Skeletal muscle cell (primary cell): Measurements from ENCODE around the gene PLA1A.
A peak's percentile ranks its signal among the peaks of the same experiment; 100 is the strongest.
"Not testable (repeated sequence)": the region's sequence is repeated elsewhere in the genome, so short reads cannot be mapped to it uniquely, and the experiment has no call there.

Experiments
- DNase-seq: peaks from one replicate; pipeline ENCODE4 v3.0.0-alpha.2; 2010; ENCODE audit warnings: low read depth
- H3K4me3 ChIP-seq: 2 replicates; pipeline ENCODE4 v1.5.1; 2011; ENCODE audit warnings: low read depth, mild to moderate bottlenecking, control low read depth, low read length, moderate library complexity

PLA1A gene, protein sequence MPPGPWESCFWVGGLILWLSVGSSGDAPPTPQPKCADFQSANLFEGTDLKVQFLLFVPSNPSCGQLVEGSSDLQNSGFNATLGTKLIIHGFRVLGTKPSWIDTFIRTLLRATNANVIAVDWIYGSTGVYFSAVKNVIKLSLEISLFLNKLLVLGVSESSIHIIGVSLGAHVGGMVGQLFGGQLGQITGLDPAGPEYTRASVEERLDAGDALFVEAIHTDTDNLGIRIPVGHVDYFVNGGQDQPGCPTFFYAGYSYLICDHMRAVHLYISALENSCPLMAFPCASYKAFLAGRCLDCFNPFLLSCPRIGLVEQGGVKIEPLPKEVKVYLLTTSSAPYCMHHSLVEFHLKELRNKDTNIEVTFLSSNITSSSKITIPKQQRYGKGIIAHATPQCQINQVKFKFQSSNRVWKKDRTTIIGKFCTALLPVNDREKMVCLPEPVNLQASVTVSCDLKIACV

DNA sequence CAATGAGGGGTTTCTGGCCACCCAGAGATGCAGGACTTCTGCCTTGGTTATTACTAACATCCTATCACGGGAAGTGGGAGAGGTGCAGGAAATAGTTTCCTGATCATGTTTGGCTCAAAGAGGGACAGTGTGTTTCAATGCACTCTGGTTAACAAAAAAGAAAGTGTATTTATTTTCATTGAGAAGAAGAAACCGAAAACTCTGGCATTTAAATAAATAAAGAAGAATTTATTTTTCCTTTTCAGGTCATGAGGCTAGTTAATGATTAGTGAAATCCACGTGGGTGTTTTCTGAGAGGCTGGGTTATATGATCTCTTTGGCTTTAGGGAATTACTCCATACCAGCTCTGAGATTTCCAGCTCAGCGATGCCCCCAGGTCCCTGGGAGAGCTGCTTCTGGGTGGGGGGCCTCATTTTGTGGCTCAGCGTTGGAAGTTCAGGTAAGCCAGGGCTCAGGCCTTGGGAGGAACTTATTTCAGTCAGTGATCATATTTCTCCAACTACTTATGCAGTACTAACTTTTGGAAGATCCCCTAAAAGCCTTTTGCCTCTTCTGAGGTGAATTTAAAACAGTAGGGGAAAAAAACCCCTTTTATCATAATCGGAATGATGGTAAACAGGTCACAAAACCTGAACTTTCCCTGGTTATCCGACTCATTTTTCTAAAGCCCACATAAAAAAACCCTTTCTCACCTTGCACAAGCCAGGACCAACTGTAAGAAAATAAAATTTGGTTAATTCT is at the start of gene PLA1A:
Gene PLA1A (plus strand): TSS at position 338 of the 741 bp plus-strand sequence. CDS start 29 bp downstream, at position 367.
- no peak for DNase-seq
- H3K4me3 ChIP-seq, result no peak within 1 kb of the TSS

DNA sequence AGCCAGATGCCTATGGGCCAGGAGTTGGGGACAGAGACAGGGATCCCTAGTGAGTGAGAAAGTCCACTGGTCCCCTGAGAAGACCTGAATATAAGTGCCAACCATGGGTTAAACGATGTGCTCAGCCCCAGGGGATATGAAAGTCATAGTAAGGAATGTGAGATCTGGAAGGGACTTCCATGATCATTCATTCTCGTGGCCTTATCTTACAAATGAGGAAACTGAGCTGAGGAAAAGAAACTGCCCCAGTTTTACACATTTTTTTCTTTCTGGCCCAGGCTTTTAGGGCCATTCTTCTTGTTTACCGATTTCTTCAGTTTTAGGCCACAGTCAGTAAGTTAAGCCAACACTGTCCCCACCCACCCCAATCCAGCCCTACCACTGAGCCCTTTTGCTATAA is 49.3 kb upstream of the PLA1A start:
- DNase-seq, result no peak

DNA sequence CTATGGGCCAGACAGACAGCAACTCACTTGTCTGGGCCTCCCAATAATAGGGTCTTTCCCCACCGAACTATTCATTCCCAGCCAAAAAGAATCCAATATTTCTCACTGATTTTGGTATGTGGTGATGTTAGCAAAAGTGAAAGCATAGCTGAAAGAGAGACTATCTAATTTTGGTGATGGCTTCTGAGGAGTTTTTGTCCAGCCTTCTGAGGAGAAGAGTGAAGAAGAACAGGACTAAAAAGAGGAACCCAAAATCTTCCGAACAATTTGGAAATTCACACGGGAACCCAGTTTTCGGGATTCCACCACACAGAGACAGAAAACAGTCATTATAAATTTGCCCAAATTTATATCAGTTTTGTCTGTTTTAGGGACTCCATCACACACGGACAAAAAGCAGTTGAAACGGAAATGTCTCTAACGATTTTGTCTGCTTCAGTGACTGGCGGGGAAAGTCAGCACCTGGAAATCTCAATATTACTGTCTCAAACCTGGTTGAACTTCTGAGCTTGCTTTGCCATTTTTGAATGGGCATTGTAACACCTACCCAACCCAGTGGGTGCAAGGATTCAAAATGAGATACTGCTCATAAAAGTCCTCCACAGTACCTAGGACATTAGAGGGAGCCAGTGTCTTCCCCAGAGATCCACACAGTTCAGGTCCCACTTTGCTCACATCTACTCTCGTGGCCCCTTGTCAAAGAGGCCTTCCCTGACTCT is 47.3 kb upstream of the PLA1A start:
- H3K4me3 ChIP-seq, result no peak overlapping the region
- DNase-seq, result no peak

More for the DNA sequence above, 49.3 kb upstream of the PLA1A start:
- H3K4me3 ChIP-seq, result no peak overlapping the region

DNA sequence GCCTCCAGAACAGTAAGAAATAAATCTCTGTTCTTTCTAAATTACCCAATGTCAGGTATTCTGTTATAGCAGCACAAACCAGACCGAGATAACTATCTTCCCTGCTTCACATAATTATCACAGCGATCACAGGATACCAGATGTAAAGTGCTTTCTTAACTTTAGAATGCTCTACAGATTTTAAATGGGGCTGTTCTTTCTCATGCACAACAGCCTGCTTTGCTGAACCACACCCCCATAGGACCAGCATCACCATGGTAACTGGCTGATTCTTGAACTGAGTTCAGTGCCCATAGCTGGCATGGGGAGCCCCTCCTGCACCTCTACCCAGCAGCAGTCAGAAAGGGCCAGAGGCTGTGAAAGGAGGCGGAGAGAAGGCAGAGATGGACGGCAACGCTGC is 46.1 kb upstream of the PLA1A start:
- no peak for DNase-seq

DNA sequence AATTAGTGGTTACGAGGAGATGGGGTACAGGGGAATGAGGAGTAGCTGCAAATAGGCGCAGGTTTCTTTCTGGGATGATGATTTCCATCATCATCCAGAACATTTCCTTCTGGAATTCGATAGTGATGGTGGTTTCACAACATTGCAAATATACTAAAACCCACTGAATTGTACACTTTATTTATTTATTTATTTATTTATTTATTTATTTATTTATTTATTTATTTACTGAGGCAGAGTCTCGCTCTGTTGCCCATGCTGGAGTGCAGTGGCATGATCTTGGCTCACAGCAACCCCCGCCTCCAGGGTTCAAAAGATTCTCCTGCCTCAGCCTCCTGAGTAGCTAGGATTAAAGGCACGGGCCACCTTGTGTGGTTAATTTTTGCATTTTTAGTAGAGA is 44.8 kb upstream of the PLA1A start:
- H3K4me3 ChIP-seq, DNase-seq: not testable (repeated sequence)

More for the DNA sequence above, 46.1 kb upstream of the PLA1A start:
- no peak overlapping the region for H3K4me3 ChIP-seq

DNA sequence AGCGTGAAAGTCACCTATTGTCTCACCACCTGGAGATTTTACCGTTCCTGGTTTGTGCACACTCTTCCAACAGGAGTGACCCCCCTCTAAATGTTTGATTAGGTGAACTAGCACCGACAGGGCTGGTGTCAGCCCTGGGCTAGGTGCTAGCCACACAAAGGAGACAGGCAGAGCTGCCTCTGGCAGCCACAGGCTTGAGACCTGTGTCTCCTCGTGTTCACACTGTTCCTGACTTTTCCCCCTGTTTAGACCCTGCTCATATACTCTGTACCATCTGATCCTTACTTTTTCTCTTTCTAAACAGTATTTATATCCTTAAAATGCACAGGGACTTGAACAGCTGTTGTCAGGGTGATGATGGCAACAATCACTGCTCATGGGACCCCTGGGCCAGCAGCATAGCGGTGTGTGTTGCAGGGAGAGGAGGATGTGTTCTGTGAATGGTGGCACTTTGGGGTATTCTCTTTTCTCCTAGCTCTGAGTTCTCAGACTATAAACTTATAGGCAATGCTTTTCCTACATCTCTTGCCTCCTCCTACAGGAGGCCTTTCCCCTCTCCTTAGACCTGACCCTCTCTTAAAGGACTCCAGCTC is 43.8 kb upstream of the PLA1A start:
- H3K4me3 ChIP-seq, result no peak overlapping the region
- no peak for DNase-seq

DNA sequence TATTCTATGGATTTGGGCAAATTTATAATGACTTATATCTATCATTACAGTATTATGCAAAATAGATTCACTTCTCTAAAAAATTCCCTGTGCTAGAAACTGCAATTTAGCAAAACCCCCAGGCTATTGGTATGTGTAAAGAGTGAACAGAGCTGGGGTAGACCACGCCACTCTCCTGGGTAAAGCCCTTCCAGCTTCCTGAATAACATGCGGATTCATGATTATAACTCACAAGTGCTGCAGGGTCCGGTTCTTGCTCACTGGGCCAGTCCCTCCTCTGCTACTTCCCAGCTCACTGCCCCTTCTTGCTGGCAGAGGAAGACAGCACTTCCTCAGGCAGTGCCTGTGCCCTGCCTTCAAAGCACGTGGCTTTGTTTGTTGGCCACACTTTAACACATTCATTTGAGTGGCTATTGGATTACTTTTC is 42.4 kb upstream of the PLA1A start:
- DNase-seq, result no peak

DNA sequence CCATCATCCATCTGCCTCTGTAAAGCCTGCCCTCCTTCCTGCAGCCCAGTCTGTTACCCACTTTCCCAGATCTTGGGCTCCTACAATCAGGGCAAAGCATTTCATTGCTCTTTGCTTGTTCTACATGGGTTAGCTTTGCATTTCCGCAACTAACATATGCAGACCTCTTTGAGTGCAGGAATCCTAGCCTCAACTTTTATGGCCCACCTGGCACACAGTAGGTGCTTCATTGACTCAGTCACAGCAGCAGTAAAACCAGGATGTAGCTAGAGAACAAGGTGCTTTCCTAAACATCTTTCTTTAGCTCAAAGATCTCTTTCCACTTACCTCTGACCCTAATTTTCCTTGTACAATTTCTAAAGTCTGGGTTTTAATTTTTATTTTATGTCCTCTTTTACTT is 41.8 kb upstream of the PLA1A start:
- no peak for DNase-seq
- no peak overlapping the region for H3K4me3 ChIP-seq

More for the DNA sequence above, 42.4 kb upstream of the PLA1A start:
- no peak overlapping the region for H3K4me3 ChIP-seq

DNA sequence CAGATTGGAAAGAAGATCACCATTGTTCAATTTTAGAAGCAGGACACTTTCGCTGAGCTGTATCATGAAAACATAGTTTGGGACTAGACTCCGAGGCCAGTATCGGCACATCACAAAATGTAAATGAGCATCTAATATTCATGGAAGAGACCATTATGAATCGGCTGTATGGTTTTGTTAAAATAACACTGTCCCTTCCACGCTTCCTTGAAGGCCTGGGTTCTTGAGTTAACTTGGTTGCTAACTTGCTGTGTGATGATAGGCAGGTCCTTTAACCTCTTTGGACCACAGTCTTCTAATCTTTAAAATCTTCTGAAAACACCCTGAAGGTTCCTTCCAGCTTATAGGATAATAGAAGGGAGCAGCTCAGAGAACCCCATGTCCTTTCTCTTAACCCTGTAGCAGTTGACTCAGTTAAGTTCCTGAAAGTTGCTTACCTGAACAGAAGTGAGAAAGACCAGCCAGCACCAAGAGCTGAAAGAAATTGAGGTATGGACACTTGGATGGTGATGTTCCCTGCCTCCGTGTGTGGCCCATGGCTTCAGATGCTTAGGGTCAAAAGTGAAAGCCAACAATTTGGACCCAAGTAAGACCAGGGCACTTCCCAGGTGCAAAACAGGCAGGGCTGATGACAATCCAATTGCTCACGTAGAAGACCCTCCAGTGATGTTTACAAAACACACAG is 40.4 kb upstream of the PLA1A start:
- no peak for DNase-seq
- H3K4me3 ChIP-seq, result no peak overlapping the region

DNA sequence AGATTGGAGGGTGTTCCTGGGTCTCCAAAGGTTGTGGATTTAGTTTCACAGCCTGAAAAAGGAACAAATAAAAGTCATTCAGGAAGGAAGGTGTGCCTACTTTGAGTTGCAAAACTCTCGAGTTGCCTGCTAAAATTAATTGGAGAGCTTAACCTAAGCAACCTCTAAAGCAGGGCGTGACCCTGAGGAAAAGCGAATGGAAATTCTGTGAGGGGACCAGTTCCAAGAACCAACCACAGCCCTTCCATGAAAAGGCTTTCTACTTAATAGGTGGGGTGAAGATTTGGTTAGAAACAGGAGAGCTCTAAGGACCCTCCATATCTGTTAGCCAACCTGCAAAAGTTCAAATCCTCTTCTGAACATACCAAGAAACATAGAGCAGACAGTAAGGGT is 39.8 kb upstream of the PLA1A start:
- DNase-seq, result no peak
- H3K4me3 ChIP-seq, result no peak overlapping the region

DNA sequence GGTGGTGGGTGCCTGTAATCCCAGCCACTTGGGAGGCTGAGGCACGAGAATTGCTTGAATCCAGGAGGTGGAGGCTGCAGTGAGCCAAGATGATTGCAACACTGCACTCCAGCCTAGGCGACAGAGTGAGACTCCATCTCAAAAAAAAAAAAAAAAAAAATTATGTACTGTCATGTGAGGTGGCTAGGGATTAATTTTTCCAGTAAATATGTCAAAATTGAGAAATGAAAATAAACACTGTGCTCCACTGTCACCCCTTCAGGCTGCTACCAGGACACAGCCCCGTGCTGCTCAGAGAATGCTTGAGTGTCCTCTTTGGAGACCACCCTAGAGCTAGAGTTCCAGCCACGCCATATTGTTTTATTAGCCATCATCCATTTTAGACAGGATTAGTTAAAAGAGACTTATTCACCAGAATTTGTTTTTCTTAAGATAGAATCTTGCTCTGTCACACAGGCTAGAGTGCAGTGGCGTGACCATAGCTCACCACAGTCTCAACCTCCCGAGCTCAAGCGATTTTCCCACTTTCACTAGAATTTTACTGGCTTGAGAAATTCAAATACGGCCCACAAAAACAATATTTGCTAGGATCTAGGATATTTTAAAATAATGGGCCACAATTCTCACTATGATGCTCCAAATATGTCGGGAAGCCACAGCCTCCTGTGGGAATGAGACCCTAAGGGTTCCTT is 38.9 kb upstream of the PLA1A start:
- no peak for DNase-seq
- H3K4me3 ChIP-seq, result no peak overlapping the region

DNA sequence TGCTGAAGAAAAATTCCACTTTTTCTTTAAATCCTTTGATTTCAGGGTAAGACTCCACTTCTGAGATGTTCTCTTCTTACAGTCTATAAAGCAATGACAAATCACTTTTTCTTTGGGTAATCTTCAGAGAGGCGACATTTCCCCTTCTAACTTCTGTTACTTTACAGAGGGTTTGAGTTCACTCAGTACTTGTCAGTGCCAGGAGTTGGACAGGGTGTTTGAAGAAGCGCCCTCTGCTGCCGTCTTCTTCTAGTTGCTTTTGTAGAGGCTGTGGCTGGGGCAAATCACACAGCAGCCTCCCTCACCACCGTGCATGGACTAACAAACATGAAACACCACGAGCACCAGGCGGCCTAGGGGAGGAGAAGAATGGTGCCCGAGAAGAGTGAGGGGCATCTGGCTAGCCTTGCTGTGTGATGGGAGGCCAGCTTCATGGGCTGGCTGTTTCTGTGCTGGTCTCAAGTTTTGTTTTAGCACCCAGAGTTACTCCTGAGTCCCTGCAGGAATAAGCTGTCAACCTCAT is 38.2 kb upstream of the PLA1A start, which contains the start of gene CD80:
Gene CD80 (minus strand): TSS at position 174 of the 523 bp plus-strand sequence. CDS start 1,886 bp downstream, outside the sequence.
- H3K4me3 ChIP-seq, result no peak within 1 kb of the TSS
- DNase-seq, result peak; percentile 5

DNA sequence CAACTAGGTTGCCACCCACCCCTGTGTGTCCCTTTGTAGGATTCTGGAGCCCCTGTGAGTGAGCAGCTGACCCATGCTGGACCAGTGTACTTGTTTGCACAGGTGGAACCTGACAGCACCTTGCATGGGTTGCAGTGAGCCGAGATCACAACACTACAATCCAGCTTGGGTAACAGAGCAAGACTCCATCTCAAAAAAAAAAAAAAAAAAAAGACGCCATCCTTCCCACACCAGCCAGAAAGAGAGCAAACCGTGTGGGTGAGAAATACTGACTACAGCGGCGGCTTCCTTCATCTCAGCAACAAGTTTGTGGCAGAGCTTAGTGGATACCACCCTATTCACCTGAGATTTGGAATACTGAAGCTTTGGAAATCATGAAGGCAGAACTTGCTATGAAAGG is 37.5 kb upstream of the PLA1A start:
- DNase-seq, result no peak
- no peak overlapping the region for H3K4me3 ChIP-seq

DNA sequence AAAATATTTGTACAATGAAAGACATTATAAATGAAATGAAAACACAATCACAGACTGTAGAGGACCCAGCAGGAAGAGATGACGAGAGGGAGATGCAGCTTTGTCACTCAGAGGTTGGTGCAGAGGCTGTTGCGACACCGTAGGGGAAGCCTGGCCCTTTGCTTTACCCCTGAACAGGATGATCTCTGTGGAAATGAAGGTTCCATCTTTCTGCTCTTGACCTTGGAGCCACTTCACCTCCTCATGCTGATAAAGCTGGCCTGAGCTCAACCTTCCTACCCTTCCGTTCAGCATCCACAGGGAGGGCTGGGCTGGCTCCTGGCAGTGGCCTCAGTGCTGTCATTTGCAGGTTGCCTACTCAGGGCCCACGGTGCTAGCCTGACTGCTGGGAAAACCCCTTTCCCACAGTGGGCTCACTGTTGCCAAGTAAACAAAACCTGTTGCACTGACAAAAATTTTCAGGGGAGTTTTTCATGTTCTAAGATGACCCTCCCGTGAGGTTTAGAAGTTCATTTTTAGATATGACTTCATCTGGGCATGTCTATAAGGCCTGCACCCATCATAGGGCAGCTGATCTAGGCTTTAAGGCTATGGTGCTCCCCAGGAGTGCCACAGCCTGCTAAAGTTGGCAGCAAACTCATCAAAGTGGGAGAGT is 35.3 kb upstream of the PLA1A start:
- DNase-seq, result no peak
- no peak overlapping the region for H3K4me3 ChIP-seq

DNA sequence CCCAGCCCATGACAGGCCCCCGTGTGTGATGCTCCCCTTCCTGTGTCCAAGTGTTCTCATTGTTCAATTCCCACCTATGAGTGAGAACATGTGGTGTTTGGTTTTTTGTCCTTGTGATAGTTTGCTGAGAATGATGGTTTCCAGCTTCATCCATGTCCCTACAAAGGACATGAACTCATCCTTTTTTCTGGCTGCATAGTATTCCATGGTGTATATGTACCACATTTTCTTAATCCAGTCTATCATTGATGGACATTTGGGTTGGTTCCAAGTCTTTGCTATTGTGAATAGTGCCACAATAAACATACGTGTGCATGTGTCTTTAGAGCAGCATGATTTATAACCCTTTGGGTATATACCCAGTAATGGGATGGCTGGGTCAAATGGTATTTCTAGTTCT is 34.4 kb upstream of the PLA1A start:
- DNase-seq, H3K4me3 ChIP-seq: not testable (repeated sequence)

DNA sequence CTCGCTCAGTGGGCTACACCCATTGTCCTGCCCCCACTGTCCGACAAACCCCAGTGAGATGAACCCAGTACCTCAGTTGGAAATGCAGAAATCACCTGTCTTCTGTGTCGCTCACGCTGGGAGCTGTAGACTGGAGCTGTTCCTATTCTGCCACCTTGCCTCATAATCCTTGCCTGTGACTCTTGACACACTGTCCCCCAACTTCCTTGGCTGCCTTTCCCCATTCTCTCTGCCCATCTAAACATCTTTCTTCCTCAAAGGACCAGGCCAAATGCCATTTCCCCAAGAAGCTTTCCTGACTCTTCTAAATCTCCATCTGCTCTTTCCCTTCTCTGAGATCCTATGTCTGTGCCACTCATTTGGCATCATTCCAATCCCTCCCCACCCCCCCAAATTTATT is 28.5 kb upstream of the PLA1A start:
- DNase-seq, result no peak
- no peak overlapping the region for H3K4me3 ChIP-seq

DNA sequence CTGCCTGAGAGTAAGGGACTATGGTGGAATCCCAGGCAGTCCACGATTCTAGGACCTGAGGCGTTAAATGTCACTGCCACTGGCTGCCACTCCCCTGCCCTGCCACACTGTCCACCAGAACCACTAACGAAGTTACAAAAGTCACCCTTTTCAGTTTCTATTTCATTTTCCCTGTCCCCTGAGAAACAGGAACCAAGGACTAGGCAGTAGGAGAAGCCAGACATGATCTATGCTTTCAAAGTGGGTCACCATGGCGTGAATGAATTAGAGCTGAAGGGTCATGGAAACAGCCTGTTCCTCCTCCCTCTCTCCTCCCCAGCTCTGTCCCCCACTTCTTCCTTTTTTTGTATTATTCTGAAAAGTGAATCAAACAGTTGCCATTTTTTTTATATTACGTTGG is 27.5 kb upstream of the PLA1A start:
- no peak overlapping the region for H3K4me3 ChIP-seq
- DNase-seq, result no peak

DNA sequence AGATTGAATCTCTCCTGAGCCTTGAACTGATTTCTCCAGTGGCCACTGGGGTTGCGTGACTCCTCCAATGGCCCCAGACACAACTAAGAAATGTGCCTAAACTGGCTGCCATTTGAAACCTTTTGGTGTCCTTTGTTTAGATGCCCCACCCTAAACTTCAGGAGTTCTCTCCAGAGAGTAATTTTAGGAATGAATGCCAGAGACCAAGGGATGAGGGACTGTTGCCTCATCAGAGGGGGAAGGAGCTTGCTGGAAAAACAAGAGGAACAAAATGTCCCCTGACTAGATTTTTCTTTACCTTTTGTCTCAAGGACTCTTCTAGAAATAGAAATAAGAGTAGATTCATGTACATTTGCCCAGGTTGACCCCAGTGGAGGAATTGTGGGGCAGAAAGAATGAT is 26.5 kb upstream of the PLA1A start:
- H3K4me3 ChIP-seq, result no peak overlapping the region
- DNase-seq, result no peak
